Activated CD8-positive, alpha-beta memory T cell treated with anti-CD3 and anti-CD28 coated beads for 1 hour (primary cell): ENCODE results near the gene GDPD3.
A peak's percentile ranks its signal among the peaks of the same experiment; 100 is the strongest.
"Not testable (repeated sequence)": the region's sequence is repeated elsewhere in the genome, so short reads cannot be mapped to it uniquely, and the experiment has no call there.

Experiments
- DNase-seq, 2 donors: peaks; one replicate each; pipeline ENCODE4 v3.0.0-alpha.2; 2020; ENCODE audit warnings: low read depth in 1 of 2; ENCODE audit errors: extremely low read depth in 1 of 2

GDPD3 gene

DNA sequence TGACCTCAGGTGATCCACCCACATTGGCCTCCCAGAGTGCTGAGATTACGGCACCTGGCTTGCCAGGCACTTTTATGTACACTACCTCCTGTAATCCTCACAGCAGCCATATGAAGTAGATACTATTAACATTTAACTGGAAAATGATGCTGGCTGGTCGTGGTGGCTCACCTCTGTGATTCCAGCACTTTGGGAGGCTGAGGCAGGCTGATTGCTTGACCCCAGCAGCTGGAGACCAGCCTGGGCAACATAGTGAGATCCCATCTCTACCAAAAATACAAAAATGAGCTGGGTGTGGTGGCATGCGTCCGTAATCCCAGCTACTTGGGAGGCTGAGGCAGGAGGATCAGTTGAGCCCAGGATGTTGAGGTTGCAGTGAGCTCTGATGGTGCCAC lies 11.6 kb upstream of the GDPD3 start:
- no peak for DNase-seq

DNA sequence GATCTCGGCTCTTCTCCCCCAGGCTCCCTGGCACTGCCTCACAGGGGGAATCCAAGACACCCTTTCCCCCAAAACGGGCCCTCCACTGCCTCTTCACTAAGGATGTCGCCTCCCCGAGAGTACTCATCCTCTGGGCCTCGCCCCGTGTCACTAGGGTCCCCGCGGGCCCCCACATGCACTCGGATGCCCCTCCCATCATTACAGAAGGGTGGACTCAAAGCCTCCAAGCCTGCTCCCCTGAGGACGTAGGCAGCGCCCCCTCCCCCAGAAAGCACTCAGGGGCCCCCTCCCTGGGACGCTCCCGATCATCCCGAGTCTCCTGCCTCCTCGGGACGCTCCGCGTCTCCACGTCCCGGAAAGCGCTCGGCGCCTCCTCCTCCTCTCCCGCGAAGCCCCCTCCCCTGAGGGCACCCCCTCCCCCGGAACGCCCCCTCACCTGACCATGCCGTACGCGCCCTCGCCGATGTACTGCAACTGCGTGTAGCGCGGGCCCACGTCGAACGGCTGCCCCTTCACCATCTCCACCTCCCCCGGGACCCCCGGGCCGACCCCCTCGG lies 9.3 kb upstream of the GDPD3 start:
- no peak for DNase-seq

DNA sequence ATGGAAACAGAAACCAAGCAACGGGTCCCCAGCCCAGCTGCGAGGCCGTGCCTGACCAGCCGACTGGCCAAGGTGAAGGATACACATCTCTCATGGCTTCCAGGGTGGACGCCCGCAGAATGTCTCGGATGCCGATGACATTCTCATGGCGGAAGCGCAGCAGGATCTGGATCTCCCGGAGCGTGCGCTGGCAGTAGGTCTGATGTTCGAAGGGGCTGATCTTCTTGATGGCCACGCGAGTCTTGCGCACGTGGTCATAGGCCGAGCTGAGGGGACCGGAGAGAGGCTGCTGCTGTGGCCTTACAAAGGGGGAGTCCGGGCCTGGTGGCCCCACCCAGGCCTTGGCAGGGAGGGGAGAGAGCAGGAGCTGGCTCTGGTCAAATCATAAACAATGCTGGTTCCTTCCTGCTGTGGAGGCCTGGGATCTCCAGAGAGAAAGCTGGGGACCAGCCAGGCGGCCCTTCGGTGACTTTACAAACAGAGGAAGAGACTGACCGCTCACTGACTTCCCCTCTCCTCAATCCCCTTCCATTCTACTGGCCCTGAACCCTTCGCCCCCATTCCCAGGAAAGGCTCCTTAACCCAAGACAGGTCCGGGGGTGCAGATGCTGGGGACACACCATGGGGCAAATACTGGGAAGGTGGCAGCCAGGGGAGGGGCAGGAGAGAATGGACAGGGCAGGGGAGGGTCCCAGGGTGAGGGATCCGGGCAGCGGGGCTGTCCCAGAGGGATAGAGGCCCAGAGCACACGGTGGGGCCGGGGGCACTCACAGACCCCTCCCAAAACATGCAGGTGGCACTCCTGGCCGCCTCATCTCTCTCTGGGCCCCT lies 8.6 kb upstream of the GDPD3 start:
- DNase-seq, result no peak

DNA sequence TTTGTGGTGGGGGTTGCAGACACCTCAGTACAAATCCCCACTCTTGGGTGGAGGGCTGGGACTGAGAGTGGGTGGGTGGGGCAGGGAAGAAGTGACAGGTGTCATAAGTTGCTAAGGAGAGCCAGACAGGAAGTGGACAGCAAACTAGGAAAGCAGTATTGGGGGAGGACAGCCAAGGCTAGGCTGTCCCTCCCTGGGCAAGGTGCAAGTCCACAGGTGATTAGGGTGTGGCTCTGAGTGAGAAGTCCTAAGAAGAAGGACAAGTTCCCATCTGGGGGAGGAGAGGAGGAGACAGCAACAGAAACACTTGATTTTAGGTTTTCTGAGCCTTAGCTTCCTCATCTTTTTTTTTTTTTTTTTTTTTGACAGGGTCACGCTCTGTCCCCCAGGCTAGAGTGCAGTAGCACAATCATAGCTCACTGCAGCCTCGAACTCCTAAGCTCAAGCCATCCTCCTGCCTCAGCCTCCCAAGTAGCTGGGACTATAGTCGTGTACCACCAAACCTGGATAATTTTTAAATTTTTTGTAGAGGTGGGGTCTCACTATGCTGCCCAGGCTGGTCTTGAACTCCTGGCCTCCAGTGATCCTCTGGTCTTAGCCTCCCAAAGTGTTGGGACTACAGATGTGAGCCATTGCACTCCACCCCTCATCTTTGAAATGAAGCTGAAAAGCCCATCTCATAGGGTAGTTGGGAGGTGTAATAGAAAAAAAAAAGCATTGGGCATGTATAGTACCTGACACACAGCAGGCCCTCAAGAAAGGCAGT lies 7.2 kb upstream of the GDPD3 start:
- DNase-seq, result no peak

DNA sequence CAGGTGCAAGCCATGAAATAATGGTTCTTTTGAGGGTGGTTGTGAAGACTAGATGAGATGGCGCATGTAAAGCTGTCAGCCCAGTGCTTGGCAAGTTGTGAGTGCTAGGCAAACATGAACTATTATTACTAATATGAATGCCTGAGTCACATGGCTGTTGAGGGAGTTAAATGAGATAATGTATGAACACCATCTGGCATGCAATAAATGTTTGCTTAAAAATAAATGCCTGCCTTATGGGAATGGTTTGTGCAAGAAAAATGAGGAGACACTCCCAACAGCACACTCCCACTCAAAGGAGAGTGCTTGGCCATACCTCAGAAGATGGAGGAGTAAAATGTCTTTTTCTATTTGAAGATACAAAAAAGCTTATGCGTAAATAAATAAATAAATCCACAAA lies 6.1 kb upstream of the GDPD3 start:
- DNase-seq, result no peak

DNA sequence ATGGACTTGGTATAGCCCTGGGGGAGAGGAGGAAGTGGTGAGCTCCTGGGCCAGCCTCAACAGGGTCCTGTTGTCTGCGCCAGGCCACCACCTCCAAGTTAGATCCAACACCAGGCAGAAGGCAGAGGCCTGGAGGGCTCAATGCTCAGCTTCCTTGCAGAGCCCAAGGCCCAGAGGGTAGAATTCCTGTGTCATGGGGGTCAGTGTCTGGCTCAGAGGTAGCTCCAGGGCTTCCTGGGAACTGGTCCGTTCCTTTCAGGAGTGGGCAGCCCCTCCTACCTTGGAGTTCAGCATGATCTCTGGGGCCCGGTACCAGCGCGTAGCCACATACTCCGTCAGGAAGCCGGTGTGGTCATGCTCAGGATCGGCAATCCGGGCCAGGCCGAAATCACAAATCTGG lies 4.4 kb upstream of the GDPD3 start:
- no peak for DNase-seq

DNA sequence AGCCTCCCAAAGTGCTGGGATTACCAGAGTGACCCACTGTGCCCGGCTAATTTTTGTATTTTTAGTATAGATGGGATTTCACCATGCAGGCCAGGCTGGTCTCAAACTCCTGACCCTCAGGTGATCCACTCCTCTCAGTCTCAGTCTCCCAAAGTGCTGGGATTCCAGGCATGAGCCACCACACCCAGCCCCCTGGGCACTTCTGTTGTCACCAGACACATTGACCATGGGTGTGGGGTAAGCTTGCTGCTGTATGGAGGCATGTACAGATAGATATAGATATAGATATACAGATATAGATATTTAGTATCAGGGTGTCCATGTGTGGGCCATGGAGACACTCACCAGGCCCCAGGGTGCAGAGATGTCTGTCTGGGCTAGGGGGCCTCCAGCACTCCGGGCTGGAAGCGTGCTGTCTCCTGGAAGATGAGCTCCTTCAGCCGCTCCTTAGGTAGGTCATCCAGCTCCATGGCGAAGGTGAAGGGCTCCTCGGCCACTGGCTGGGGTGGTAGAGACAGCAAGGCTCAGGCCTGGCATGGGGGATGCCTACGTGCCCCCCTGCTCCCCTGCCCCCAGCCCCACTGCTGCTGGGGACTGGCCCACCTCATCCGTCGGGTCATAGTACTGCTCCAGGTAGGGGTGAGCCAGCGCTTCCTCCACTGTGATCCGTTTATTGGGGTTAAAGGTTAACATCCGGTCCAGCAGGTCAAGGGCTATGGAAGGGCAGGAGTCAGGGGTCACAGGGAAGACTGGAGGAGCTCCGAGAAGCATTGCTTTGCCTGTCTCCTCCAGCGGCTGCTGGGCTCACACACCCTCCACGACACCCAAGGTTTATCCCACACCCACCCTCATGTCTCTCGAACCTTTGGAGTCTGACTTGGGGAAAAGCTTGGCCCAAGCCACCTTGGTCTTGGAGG lies 3.2 kb upstream of the GDPD3 start:
- no peak for DNase-seq

DNA sequence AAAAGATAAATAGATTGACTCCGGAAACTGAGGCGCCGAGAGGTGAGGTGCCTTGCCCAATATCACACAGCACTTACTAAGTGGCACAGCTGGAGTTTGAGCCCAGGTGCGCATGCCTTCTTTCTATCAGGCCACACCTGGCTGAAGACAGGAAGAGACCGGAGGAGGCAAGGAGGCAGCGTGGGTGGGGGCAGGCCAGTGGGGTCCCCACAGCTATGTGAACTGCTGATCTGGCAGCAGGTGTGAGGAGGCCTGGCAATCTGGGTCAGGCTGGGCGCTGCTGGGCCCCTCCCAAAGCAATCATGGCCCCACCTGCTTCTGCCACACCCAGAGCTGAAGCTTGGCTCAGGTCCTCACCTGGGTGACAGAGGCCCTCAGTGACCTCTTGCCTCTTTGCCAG lies 1.9 kb upstream of the GDPD3 start:
- DNase-seq, result no peak

DNA sequence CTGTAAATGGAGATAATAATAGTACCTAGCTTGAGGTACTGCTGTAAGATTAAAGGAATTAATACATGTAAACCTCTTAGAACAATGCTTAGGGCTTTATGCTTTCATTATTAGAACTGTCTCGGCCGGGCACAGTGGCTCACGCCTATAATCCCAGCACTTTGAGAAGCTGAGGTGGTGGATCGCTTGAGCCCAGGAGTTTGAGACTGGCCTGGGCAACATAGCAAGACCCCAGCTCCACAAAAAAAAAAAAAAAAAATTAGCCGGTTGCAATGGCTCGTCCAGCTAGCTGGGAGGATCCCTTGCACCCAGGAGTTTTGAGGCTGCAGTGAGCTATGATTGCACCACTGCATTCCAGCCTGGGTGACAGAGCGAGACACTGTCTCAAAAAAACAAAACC lies 1.5 kb upstream of the GDPD3 start:
- not testable (repeated sequence) for DNase-seq

DNA sequence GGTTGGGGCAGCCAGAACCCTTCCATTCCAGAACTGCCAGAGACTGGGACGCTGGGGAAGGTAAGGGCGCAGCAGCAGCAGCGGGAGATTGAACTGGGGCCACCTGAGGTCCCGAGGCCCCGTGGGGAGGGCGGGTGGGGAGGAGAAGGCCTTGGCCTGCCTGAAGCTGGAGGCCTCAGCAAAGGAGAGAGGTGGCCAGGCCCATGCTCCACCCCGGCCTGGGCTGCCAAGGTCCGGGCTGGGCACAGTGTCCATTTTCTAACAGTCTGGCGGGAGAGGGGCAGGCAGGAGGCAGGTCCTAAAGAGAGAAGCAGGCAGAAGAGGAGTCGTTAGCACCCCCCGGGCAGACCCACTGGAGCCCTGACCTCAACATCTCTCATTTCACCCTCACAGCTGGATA lies 1.1 kb upstream of the GDPD3 start:
- no peak for DNase-seq

DNA sequence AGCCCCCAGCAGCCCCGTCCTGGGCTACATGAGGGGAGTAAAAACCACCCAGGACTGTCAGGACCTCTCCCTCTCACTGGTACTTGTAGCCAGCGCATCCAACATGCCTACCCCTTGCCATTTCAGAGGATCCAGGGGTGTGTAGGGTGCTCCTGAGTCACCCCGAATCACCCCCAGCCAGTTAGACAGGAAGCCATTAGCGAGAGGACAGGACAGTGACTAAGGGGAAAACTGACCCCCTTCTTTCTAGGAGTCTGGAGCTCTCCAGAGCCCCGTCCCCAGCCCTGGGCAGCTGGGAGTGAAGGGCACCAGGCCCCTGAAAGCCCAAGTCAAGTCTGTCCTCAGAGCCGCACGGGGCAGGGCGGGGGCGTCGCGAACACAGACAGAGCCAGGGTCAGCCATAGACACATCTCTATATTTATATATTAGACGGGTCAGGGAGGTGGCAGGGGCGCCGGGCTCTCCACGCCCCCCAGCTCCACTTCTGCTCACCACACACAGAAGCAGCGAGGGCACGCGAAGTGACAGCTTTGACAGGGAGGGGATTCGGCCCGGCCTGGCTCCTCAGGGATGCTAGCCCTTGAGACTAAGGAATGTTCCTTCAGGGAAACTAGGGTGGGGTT lies 485 bp upstream of the GDPD3 start:
- no peak for DNase-seq

DNA sequence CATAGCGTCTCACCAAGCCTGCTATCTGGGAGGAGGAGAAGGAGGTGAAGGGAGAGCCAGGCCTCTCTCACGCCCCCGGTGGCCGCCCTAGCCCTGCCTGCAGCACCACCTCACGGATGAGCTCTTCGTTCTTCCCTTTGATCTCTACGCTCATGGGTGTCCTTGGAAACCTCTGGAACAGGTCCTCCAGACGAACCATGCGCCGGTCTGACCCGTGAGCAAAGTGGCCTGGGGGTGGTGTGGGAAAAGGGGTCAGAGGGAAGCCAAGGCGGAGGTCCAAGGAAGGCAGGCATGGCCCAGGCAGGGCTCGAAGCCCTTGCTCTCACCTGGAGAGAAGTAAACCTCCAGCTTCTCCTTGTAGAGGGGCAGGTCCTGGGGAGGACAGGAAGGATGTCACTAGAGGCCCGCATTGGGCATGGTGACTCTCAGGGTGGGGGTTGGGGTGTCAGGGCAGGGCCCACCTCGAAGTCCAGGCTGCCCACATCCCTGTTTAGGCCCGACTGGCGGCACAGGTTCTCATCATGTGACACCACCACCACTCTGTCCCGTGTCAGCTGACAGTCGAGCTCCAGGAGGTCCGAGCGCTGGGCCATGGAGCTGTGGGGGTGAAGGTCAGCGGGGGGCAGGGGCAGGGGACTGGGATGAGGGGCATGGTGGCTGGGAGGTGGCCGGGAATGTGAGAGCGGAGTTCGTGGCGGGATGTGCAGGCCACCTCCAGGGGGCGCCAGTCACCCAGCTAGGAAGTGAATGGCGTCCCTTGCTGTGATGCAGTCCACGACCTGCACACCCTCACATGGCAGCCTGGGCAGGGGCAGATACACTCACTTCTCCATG lies 923 bp downstream of the GDPD3 start:
- DNase-seq, result peak in 1 of 2 donors; percentile 35

DNA sequence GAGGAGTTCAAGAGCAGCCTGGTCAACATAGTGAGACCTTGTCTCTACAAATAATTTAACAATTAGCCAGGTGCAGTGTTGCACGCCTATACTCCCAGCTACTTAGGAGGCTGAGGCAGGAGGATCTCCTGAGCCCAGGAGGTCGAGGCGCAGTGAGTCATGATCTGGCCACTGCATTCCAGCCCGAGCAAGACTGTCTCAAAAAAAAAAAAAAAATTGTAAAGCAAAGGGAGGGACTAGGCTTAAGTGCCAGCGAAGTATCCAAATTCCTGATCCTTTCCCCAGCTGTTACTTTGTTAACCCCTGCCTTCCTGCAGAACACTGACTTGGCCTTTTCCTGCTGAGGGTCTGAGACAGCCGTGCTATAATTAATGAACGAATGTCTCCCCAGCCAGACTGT lies 2.7 kb downstream of the GDPD3 start:
- DNase-seq, result no peak

DNA sequence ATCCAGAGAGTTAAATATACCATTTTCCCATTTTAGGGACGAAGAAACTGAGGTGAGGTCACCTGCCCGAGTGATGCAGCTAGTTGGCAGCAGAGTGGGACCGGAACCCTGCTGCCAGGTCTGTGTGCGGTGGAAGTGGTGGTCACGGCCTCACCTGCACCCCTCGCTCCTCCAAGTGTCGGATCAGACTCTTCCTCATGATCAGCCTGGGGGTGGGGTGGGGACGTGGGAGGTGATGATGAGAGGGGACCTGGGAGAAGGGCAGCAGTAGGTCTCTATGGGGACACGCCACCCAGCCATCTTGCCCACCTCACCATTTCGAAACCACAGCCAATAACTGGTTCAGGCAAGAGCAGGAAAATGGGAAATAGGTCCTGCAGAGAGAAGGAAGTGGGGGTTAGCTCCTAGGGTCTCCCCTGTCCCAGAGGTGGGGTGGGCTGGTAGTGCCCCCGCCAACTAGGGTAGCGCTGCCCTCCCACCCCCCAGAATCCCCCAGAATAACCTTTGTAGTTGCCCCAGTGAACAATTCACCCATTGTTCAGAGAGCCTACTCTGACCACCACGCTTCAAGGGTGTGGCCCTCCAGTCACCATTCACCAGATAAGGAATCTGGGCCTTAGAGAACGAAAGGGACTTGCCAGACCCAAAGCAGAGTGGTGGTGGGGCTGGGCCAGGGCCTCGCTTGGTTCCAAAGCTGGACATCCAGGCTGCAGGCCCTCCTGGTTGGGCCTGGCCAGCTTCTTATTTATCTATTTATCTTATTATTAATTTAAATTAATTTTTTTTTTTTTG lies 5.1 kb downstream of the GDPD3 start:
- no peak for DNase-seq

DNA sequence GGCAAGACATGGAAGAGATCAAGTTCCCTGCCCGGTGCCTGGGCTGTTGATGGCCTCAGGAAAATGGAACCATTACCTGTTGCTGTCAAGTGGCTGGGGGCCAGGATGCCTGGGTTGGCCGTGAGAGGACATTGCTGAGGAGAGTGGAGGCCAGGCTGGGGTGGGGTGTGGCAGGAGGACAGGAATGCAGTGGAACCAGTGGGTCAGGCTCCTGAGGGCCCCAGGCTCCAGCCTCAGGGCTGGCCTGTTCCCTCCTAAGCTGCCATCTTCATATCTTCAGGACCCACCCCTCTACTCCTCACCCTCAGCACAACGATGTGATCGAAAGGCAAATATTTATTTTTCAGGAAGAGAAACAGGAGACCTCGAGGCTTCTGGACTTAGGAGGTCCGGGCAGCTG lies 8.8 kb downstream of the GDPD3 start:
- DNase-seq, result no peak

DNA sequence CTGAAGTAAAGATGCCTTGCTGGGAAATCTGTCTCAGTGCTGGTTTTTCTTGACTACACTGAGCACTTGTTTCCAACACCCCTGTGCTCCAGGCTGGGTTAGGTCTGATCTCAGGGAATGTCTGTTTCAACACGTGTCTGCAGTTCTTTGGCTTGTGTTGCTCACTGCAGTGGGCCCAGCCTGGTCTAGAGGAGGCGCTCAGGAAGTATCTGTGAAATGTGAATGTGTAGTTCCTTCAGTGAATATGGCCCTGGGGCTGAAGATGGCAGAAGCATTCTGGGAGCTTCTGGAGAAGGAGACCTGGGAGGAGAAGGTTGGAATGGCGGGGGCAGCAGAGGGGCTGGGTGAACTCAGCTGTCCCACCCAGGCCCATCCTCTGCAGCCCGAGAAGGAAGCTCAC lies 9.2 kb downstream of the GDPD3 start:
- DNase-seq, result no peak

DNA sequence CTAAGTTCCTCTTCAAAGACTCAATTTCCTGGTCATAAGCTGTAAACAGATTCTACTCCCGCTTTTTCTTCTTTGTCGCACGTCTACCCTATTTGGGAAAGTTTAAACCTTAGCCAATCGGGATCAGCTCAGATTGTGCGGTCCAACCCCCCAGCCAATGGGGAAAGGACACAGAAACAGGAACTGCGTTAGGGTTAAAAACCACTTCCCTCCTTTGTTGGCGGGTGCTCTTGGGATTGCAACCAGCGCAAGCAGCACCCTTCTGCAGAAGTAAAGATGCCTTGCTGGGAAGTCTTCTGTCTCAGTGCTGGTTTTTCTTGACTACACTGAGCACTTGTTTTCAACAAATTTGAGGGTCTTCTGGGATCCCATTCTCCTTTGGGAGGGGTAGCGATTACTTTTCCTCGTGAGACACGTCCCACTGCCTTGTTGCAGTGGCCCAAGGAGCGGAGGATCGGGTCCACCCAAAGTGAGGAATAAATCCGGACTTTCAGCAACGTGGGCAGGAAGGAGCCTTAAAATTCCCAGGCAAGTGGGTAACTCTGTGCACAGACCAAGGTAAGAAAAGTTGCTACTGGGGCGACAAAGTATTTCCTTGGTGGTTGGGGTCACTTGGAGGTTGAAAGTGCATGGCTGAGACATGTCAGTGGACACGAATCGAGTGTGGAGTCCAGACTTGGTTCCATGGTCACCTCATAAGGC lies 16.3 kb downstream of the GDPD3 start:
- DNase-seq, result no peak

DNA sequence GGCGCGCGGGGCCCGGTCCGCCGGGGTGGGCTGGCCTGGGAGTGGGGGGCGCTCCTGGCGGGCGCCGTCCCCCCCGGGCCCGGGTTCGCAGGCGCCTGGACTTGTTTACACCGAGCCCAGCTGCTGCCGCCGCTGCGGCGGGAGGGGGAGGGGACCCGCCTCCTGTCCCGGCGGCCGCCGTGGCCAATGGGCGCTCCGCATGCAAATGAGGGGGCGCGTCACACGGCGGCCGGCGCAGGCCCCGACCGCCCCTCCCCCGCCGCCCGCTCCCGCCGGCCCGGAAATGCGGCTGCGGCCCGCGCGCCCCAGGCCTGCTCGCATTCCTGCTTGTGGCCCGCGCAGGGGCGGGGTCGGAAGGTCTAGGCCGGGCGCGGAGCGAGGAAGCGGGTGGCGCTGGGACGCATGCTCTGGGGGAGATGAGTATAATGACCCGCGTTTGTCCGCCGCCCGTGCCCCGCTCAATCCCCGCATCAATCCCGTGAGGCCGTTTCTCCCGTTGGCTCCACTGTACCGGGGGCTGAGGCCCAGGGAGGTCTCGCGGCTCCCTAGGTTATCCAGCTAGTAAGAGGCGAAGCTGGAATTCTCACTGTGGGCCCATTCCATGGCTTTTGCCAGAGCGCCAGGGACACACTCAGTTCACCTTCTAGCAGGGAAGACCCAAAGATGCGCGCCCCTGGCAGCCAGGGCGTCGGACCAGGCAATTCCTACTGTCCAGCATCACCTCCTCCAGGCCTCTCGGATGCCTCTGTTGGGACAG lies 17.1 kb downstream of the GDPD3 start, which contains the start of gene YPEL3:
YPEL3 (minus strand) TSS at position 109 of the 757 bp plus-strand sequence. CDS start 731 bp downstream, outside the sequence.
- peak; percentile 54 to 79 for DNase-seq
